GM12874 (cell line): Measurements from ENCODE around the gene HSD17B4.

ENCODE experiments used
- CTCF ChIP-seq: IDR thresholded peaks from 2 replicates; pipeline ENCODE4 v1.5.1; 2011; ENCODE audit warnings: low read depth, mild to moderate bottlenecking, control low read depth, low read length, moderate library complexity; ENCODE audit not compliant: insufficient read depth

The HSD17B4 gene

GRCh38 chr5:119470851-119471451 lies 18.7 kb downstream of the HSD17B4 start:
- TF ChIP-seq CTCF, result peak; percentile 48; the same call in 1 of the 2 replicates

GRCh38 chr5:119473241-119473640 lies 20.9 kb downstream of the HSD17B4 start:
- TF ChIP-seq CTCF, result no peak

- no peak for TF ChIP-seq CTCF
Measured at GRCh38 chr5:119476341-119476740, 24.0 kb downstream of the HSD17B4 start.

GRCh38 chr5:119478781-119479180 lies 26.5 kb downstream of the HSD17B4 start:
- TF ChIP-seq CTCF, result no peak

GRCh38 chr5:119483155-119483554 lies 30.9 kb downstream of the HSD17B4 start:
- no peak for TF ChIP-seq CTCF

- TF ChIP-seq CTCF, result no peak
Measured at GRCh38 chr5:119484884-119485283, 32.6 kb downstream of the HSD17B4 start.

- no peak for TF ChIP-seq CTCF
Measured at GRCh38 chr5:119501671-119502179, 49.4 kb downstream of the HSD17B4 start.
